GM19467 (cell line): ENCODE data around the gene CFAP58.

Experiments used
- ATAC-seq: cut with Tn5 transposase; IDR thresholded peaks from one replicate; pipeline ENCODE4 v1.9.1; 2021; ENCODE audit warnings: mild to moderate bottlenecking, moderate library complexity; ENCODE audit not compliant: unreplicated experiment

Gene CFAP58

GRCh38 chr10:104321725-104322415 is 31.8 kb upstream of the CFAP58 start:
- no peak for ATAC-seq

GRCh38 chr10:104322416-104322782 is 31.2 kb upstream of the CFAP58 start:
- ATAC-seq = no peak

- ATAC-seq = no peak
Observed at GRCh38 chr10:104323085-104323484, 30.5 kb upstream of the CFAP58 start.

GRCh38 chr10:104323760-104324201 is 29.9 kb upstream of the CFAP58 start:
- no peak for ATAC-seq

- no peak for ATAC-seq
Observed at GRCh38 chr10:104324221-104324686, 29.4 kb upstream of the CFAP58 start.

GRCh38 chr10:104324931-104325330 is 28.7 kb upstream of the CFAP58 start:
- no peak for ATAC-seq

- ATAC-seq = no peak
Observed at GRCh38 chr10:104325436-104326435, 27.9 kb upstream of the CFAP58 start.

- no peak for ATAC-seq
Observed at GRCh38 chr10:104326991-104327610, 26.5 kb upstream of the CFAP58 start.

- no peak for ATAC-seq
Observed at GRCh38 chr10:104327745-104328645, 25.6 kb upstream of the CFAP58 start.

GRCh38 chr10:104328646-104328895 is 25.1 kb upstream of the CFAP58 start:
- no peak for ATAC-seq

- no peak for ATAC-seq
Observed at GRCh38 chr10:104328896-104329710, 24.5 kb upstream of the CFAP58 start.

GRCh38 chr10:104329735-104330134 is 23.9 kb upstream of the CFAP58 start:
- no peak for ATAC-seq

- ATAC-seq = no peak
Observed at GRCh38 chr10:104330168-104331110, 23.2 kb upstream of the CFAP58 start.

GRCh38 chr10:104331208-104331838 is 22.3 kb upstream of the CFAP58 start:
- ATAC-seq = no peak

- no peak for ATAC-seq
Observed at GRCh38 chr10:104332243-104333031, 21.2 kb upstream of the CFAP58 start.

- ATAC-seq = no peak
Observed at GRCh38 chr10:104333032-104333727, 20.5 kb upstream of the CFAP58 start.
